HG03139 (cell line): ENCODE data around the gene SCN9A.
"Not testable (repeated sequence)": the region's sequence is repeated elsewhere in the genome, so short reads cannot be mapped to it uniquely, and the experiment has no call there.

Experiments used
- ATAC-seq: cut with Tn5 transposase; IDR thresholded peaks from one replicate; pipeline ENCODE4 v1.9.1; 2021; ENCODE audit not compliant: unreplicated experiment

Gene SCN9A

GRCh38 chr2:166337932-166338331 is 37.8 kb downstream of the SCN9A start:
- no peak for ATAC-seq

- ATAC-seq: no peak
Observed at GRCh38 chr2:166335284-166335683, 40.5 kb downstream of the SCN9A start.

GRCh38 chr2:166334805-166335204 is 40.9 kb downstream of the SCN9A start:
- ATAC-seq: no peak

- ATAC-seq: no peak
Observed at GRCh38 chr2:166333801-166334200, 41.9 kb downstream of the SCN9A start.

GRCh38 chr2:166332106-166332505 is 43.6 kb downstream of the SCN9A start:
- no peak for ATAC-seq

GRCh38 chr2:166331468-166331867 is 44.3 kb downstream of the SCN9A start:
- ATAC-seq: no peak

GRCh38 chr2:166329465-166329864 is 46.3 kb downstream of the SCN9A start:
- no peak for ATAC-seq

- no peak for ATAC-seq
Observed at GRCh38 chr2:166328147-166328546, 47.6 kb downstream of the SCN9A start.

- ATAC-seq: no peak
Observed at GRCh38 chr2:166321076-166321475, 54.7 kb downstream of the SCN9A start.

- ATAC-seq: no peak
Observed at GRCh38 chr2:166314022-166314759, 61.6 kb downstream of the SCN9A start.

GRCh38 chr2:166312863-166313262 is 62.9 kb downstream of the SCN9A start:
- ATAC-seq: not testable (repeated sequence)

- no peak for ATAC-seq
Observed at GRCh38 chr2:166307326-166307725, 68.4 kb downstream of the SCN9A start.

GRCh38 chr2:166304656-166305055 is 71.1 kb downstream of the SCN9A start:
- no peak for ATAC-seq

- ATAC-seq: no peak
Observed at GRCh38 chr2:166302036-166302435, 73.7 kb downstream of the SCN9A start.

- no peak for ATAC-seq
Observed at GRCh38 chr2:166297951-166298350, 77.8 kb downstream of the SCN9A start.

GRCh38 chr2:166293984-166294383 is 81.8 kb downstream of the SCN9A start:
- no peak for ATAC-seq

- no peak for ATAC-seq
Observed at GRCh38 chr2:166285215-166285614, 90.5 kb downstream of the SCN9A start.

- ATAC-seq: no peak
Observed at GRCh38 chr2:166284359-166284758, 91.4 kb downstream of the SCN9A start.

GRCh38 chr2:166282154-166282553 is 93.6 kb downstream of the SCN9A start:
- no peak for ATAC-seq

- no peak for ATAC-seq
Observed at GRCh38 chr2:166278856-166279255, 96.9 kb downstream of the SCN9A start.

GRCh38 chr2:166270376-166270775 is 105.4 kb downstream of the SCN9A start:
- no peak for ATAC-seq

- ATAC-seq: no peak
Observed at GRCh38 chr2:166269322-166269721, 106.4 kb downstream of the SCN9A start.

- no peak for ATAC-seq
Observed at GRCh38 chr2:166257859-166258258, 117.9 kb downstream of the SCN9A start.
